Measurements from ENCODE around the gene JAK2.
"Not testable (repeated sequence)": the region's sequence is repeated elsewhere in the genome, so short reads cannot be mapped to it uniquely, and the experiment has no call there.

JAK2 gene

DNA sequence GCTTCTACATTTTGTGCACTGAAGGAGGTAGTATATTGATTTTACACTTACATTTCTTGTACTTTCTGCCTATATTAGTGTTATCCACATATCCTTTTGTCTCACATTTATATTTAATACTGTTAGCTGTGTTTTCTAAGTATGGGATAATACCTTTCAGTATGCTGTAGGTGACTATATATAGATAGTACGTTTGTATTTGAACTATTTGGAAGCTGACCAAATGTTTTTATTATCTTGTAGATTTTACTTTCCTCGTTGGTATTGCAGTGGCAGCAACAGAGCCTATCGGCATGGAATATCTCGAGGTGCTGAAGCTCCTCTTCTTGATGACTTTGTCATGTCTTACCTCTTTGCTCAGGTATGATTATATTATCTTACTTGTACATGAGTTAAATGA lies 59.1 kb downstream of the JAK2 start:
- no peak for DNase-seq

GRCh38 chr9:5052838-5053237 lies 67.8 kb downstream of the JAK2 start:
- no peak for DNase-seq

- DNase-seq = no peak
Measured at GRCh38 chr9:5062631-5063030, 77.6 kb downstream of the JAK2 start.

- DNase-seq = no peak
Measured at GRCh38 chr9:5072871-5073270, 87.8 kb downstream of the JAK2 start.

DNA sequence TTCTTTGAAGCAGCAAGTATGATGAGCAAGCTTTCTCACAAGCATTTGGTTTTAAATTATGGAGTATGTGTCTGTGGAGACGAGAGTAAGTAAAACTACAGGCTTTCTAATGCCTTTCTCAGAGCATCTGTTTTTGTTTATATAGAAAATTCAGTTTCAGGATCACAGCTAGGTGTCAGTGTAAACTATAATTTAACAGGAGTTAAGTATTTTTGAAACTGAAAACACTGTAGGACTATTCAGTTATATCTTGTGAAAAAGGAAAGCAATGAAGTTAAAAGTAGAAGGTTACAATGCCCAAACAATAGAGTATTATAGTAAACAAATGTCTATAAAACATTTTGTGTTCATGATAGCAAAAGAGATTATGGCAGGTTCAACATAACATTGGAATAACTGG lies 88.6 kb downstream of the JAK2 start:
- no peak for DNase-seq

DNA sequence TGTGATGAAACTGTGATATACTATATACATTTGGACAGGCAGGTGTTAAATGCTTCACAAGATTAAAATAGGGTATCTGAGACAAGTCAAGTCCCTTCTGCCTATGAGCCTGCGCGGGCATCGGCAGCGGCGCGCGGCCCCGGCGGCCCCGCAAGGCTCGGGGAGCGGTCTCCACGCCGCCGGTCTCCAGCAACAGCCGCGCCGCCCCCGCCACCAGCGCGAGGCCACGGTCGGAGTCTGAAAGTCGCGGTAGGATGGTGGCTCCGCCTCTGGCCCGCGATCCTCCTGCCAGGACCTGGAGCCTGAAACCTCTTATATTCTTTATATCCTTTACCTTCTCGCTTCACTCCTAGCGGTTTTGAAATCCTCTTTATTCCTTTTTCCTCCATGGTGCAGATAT lies 100.9 kb downstream of the JAK2 start:
- DNase-seq = no peak

DNA sequence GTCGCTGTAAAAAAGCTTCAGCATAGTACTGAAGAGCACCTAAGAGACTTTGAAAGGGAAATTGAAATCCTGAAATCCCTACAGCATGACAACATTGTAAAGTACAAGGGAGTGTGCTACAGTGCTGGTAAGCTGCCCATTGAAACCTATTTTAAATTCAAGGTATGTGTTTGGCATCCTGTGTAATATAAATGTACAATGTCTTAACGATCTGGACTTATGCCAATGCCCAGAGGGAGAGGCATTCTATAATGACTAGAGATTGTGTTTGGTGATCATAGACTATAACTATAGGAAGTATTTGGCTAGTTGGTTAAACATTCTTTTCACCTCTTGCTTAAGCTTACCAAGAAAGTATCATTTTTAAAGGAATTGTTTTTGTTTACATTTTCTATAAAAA lies 104.7 kb downstream of the JAK2 start:
- DNase-seq = no peak

- no peak for DNase-seq
Measured at GRCh38 chr9:5095795-5096194, 110.7 kb downstream of the JAK2 start.

- no peak for DNase-seq
Measured at GRCh38 chr9:5099466-5099865, 114.4 kb downstream of the JAK2 start.

- DNase-seq = not testable (repeated sequence)
Measured at GRCh38 chr9:5101127-5101526, 116.1 kb downstream of the JAK2 start.

DNA sequence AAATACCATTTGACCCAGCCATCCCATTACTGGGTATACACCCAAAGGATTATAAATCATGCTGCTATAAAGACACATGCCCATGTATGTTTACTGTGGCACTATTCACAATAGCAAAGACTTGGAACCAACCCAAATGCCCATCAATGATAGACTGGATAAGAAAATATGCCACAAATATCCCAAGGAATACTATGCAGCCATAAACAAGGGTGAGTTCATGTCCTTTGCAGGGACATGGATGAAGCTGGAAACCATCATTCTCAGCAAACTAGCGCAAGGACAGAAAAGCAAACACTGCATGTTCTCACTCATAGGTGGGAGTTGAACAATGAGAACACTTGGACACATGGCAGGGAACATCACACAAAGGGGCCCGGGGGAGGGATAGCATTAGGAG lies 121.4 kb downstream of the JAK2 start:
- DNase-seq = not testable (repeated sequence)

GRCh38 chr9:5110867-5111681 lies 126.0 kb downstream of the JAK2 start:
- no peak for DNase-seq

DNA sequence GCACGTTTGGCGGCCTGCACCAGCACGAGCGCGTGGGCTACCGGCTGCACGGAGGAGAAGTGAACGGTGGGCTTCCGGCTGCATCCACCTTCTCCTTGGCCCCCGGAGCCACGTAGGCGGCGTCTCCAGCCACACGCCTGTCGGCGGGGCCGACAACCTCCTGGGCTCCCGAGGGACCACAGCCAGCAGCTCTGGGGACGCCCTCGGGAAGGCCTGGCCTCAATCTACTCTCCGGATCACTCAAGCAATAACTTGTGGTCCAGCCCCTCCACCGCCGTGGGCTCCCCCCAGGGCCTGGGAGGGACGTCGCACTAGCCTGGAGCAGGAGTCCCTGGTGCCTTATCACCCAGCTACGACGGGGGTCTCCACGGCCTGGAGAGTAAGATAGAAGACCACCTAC lies 126.6 kb downstream of the JAK2 start:
- DNase-seq = no peak

DNA sequence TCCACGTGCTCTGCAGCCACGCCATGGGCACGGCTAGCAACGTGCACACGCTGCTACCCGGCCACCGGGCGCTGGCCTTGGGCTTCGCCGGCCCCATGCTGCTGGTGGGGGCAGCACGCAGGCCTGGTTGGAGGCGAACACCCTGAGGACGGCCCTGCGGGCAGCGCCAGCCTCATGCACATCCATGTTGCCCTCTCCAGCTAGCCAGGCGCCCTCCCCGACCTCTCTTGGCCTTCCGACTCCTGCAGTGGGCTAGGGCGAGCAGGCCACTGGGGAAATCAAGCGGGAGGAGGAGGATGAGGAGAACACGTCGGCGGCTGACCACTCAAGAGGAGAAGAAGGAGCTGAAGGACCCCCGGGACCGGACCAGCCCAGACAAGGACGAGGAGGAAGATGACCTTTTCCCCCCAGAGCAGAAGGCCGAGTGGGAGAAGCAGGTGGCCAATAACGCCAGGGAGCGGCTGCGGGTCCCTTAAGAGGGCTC lies 127.1 kb downstream of the JAK2 start:
- DNase-seq = no peak

GRCh38 chr9:5112646-5113045 lies 127.6 kb downstream of the JAK2 start:
- DNase-seq = no peak

DNA sequence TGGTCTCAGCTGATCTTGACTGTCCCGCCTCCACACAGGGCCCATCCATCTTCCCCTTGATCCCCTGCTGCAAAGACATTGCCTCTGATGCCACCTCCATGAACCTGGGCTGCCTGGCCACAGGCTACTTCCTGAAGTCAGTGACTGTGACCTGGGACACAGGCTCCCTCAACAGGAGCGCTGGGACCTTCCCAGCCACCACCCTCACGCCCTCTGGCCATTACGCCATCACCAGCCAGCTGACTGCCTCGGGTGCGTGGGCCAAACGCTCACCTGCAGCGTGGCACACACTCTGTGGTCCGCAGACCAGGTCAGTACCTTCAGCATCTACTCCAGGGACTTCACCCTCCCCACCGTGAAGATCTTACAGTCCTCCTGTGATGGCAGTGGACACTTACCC lies 128.5 kb downstream of the JAK2 start:
- no peak for DNase-seq

GRCh38 chr9:5113994-5114748 lies 129.1 kb downstream of the JAK2 start:
- DNase-seq = no peak

GRCh38 chr9:5122116-5122515 lies 137.0 kb downstream of the JAK2 start:
- DNase-seq = no peak

DNA sequence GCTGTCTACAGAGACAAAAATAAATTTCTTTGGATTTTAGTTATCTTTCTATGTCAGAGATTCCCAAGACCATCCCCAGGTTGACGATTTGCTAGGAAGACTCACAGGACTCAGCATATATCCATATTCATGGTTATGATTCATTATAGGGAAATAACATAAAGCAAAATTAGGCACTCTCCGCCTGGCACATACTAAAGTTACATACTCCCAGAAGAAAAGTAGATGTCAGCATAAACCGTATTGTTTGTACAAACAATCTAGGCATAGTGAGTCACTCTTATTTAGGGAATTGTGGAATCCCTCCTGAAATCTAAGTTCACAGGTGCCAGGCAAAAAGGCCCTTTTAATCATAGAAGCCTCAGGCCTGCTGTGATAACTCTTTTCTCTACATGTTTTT lies 137.4 kb downstream of the JAK2 start:
- no peak for DNase-seq

DNA sequence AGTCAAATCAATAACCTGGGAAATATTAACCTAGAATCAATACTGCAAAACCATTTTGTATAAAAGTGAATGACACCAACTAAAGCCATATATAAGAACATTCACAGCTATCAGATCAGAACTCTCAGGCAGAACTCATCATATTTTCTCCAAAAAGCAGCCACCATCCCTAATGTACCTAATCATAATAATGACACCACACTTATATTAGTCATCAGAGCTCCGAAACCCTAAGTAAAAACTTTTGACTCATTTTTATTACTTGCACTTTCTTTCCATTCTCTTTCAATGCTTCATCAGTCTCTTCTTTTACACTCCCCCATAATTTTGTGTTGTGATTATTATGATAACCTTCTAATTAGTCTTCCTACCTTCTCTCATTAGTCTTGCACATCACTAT lies 155.1 kb downstream of the JAK2 start:
- DNase-seq = no peak

GRCh38 chr9:5144217-5144616 lies 159.1 kb downstream of the JAK2 start:
- DNase-seq = no peak

DNA sequence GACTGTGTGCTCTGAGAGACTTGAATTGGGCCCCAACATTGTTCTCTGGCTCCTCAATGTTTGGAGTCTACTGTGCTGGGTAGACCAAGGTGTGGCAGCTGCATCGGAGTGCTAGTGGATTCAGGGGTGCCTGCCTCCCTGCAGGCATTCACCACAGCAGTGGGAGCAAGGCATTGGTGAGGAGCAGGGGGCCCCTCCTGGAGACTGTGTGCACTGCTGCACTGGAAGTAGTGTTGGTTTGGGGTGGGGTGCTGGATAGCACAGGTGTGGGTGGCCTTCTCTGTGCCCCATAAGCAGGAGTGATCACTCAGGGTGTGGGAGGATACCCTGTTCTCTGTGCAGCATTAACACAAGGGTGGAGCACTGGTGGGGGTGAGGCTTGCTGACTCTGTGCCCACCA lies 161.2 kb downstream of the JAK2 start:
- no peak for DNase-seq

Data from effector CD4-positive, alpha-beta T cell (primary cell).